NT2/D1 (cell line): Measurements from ENCODE around the gene NSMCE1.
"Not testable (repeated sequence)": the region's sequence is repeated elsewhere in the genome, so short reads cannot be mapped to it uniquely, and the experiment has no call there.

Source experiments
- DNase-seq: peaks from one replicate; pipeline ENCODE4 v3.0.0-alpha.2; 2011; ENCODE audit warnings: low read depth, low spot score
- H3K27me3 ChIP-seq: 2 replicates; pipeline ENCODE4 v1.6.0; 2011; ENCODE audit warnings: mild to moderate bottlenecking; ENCODE audit not compliant: insufficient read length, insufficient read depth
- H3K36me3 ChIP-seq: 2 replicates; pipeline ENCODE4 v1.6.1; 2011; ENCODE audit warnings: mild to moderate bottlenecking, low read length, mixed read lengths; ENCODE audit not compliant: insufficient read depth, insufficient read length
- H3K4me1 ChIP-seq: 2 replicates; pipeline ENCODE4 v1.5.1; 2011; ENCODE audit not compliant: insufficient read depth, insufficient read length
- H3K4me3 ChIP-seq: 2 replicates; pipeline ENCODE4 v1.5.1; 2011; ENCODE audit warnings: low read depth; ENCODE audit not compliant: insufficient read length
- H3K9ac ChIP-seq: 2 replicates; pipeline ENCODE4 v1.6.0; 2011; ENCODE audit warnings: low read depth; ENCODE audit not compliant: insufficient read length
- H3K9me3 ChIP-seq: 2 replicates; pipeline ENCODE4 v1.5.1; 2011; ENCODE audit warnings: mild to moderate bottlenecking, low read length; ENCODE audit not compliant: insufficient read depth
- SUZ12 ChIP-seq: IDR thresholded peaks from 2 replicates; pipeline ENCODE4 v1.6.1; 2011; ENCODE audit not compliant: insufficient read length, insufficient read depth; ENCODE audit errors: extremely low read depth
- YY1 ChIP-seq: IDR thresholded peaks from 2 replicates; pipeline ENCODE4 v1.6.1; 2011; ENCODE audit not compliant: insufficient read length, insufficient read depth
- ZNF274 ChIP-seq: IDR thresholded peaks from 2 replicates; pipeline ENCODE4 v1.6.1; 2011; ENCODE audit warnings: mild to moderate bottlenecking, low read depth, low read length

The NSMCE1 gene

DNA sequence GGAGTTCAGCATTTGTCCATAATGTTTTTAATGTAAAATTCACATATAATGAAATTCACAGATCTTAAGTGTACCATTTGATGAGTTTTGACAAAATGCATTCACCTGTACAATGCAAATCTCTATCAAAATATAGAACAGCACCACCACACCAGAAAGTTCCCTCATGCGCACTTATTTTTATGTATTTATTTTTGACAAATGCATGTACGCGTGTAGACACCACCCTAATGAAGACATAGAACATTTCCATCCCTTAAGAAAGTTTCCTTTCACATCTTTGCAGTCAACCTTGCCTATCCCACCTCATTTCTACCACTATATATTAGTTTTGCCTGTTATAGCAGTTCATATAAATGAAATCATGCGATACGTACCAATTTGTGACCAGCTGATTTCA is 29.6 kb upstream of the NSMCE1 start:
- no peak for DNase-seq
- no peak overlapping the region for H3K9ac ChIP-seq
- H3K4me1 ChIP-seq: no peaks in the 10 kb centered on the region

DNA sequence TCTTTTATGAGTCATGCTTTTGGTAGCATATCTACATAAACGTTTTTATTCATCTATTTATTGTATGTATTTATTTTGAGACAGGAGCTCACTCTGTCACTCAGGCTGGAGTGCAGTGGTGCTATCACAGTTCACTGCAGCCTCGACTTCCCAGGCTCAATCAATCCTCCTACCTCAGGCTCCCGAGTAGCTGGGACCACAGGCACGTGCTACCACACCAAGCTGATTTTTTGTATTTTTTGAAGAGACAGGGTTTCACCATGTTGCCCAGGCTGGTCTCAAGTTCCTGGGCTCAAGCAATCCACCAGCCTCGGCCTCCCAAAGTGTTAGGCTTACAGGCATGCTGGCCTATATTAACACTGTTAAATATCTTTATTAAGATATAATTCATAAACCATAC is 24.8 kb upstream of the NSMCE1 start:
- no peak for DNase-seq
- Histone ChIP-seq H3K36me3 (no peaks in the 10 kb centered on the region), H3K9me3 (no peaks in the 10 kb centered on the region), H3K27me3 (no peaks in the 10 kb centered on the region), H3K4me3 (no peak overlapping the region), H3K4me1 (no peaks in the 10 kb centered on the region), H3K9ac (no peak overlapping the region)
- TF ChIP-seq ZNF274: no peak
- TF ChIP-seq SUZ12: no peak
- no peak for TF ChIP-seq YY1

More for the DNA sequence above, 29.6 kb upstream of the NSMCE1 start:
- Histone ChIP-seq H3K9me3 (no peaks in the 10 kb centered on the region), H3K4me3 (no peak overlapping the region), H3K36me3 (no peaks in the 10 kb centered on the region), H3K27me3 (no peaks in the 10 kb centered on the region)
- TF ChIP-seq YY1 (no peak), ZNF274 (no peak), SUZ12 (no peak)

DNA sequence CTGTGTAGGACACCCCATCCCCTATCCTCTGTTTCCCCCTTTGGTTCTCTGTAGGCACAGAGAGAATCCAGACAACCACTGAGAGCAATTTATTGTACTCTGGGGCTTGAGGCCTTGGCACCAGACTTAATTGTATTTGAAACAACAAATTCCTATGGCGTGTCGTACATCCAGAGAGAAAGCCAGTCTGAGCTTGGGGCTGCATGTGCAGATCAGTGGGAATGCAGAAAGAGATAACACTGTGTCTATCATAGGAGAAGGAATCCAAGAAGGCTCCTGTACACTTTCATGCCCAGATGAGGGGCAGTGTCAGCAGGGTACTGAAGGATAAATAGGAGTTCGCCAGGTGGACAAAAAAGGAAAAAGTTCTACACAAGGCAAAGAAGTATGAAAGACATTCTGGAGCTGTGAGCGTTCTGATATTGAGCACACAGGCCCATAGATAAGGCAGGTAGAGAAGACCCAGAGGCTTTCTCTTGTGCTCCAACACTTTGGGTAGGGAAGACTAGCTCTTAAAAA is 23.2 kb upstream of the NSMCE1 start:
- H3K4me3 ChIP-seq: no peak overlapping the region
- H3K27me3 ChIP-seq: no peaks in the 10 kb centered on the region
- no peak for TF ChIP-seq YY1
- TF ChIP-seq SUZ12: no peak
- TF ChIP-seq ZNF274: no peak
- H3K36me3 ChIP-seq: no peaks in the 10 kb centered on the region
- no peaks in the 10 kb centered on the region for H3K4me1 ChIP-seq
- H3K9ac ChIP-seq: no peak overlapping the region
- no peak for DNase-seq
- H3K9me3 ChIP-seq: no peaks in the 10 kb centered on the region

DNA sequence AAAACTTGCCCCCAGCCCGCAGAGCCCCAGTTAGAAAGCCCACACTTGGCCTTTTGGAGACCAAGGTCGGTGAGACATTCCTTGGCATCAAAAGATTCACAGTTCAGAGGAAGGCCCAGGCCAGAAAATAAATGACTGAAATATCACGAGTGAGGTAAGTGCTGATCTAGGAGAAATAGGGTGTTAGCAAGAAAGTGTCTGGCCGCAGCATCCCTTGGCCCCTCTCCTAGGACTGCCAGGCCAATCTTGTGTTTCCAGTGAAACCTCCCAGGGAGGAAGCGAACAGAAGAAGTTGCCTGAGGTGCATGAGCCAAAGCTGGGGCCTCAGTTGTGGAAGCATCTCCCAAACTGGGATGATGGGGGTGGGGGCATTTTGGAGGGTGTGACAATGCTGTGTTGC is 22.5 kb upstream of the NSMCE1 start:
- no peaks in the 10 kb centered on the region for H3K4me1 ChIP-seq
- H3K27me3 ChIP-seq: no peaks in the 10 kb centered on the region
- DNase-seq: no peak
- H3K9me3 ChIP-seq: no peaks in the 10 kb centered on the region
- TF ChIP-seq SUZ12: no peak
- no peak for TF ChIP-seq YY1
- no peak for TF ChIP-seq ZNF274
- H3K36me3 ChIP-seq: no peaks in the 10 kb centered on the region
- H3K9ac ChIP-seq: no peak overlapping the region
- no peak overlapping the region for H3K4me3 ChIP-seq

DNA sequence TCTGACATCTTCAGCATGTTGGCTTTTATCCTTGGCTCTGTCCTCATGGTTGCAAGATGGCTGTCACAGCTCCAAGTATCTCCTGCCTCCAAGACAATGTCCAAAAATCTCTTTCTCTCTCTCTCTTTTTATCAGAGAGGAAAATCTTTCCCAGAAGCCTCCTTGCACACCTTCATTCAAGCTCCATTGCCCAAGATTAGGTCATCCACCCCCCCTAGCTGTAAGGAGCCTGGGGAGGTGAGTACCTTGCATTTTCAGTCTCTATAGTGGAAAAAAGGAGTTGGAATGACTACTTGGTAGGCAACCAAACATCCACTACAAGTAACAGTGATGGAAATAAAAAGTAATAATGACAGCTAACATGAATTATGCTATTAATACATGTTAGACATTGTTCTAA is 22.0 kb upstream of the NSMCE1 start:
- Histone ChIP-seq H3K36me3 (no peaks in the 10 kb centered on the region), H3K9ac (no peak overlapping the region), H3K4me3 (no peak overlapping the region), H3K4me1 (no peaks in the 10 kb centered on the region), H3K9me3 (no peaks in the 10 kb centered on the region), H3K27me3 (no peaks in the 10 kb centered on the region)
- TF ChIP-seq SUZ12 (no peak), ZNF274 (no peak), YY1 (no peak)
- no peak for DNase-seq

DNA sequence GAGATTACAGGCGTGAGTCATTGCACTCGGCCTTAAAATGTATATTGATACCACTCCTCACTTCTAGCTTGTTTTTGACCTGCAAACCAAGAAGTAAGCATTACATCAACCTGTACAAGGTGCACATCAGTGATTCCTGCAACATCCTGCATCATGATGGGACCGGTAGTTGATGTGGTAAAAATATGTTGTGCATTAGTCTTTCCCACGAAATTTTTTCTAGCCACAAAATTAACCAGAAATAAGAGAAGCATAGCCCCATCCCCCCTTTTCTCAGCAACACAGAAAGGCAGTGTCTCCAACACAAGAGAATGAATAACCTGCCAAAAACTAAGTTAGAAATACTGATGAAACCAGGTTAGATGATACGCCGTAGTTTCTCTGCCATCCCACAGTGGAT is 21.1 kb upstream of the NSMCE1 start:
- no peaks in the 10 kb centered on the region for H3K36me3 ChIP-seq
- no peaks in the 10 kb centered on the region for H3K27me3 ChIP-seq
- no peak overlapping the region for H3K4me3 ChIP-seq
- H3K9me3 ChIP-seq: no peaks in the 10 kb centered on the region
- no peak for TF ChIP-seq ZNF274
- TF ChIP-seq YY1: no peak
- no peak for TF ChIP-seq SUZ12
- DNase-seq: no peak
- H3K9ac ChIP-seq: no peak overlapping the region
- H3K4me1 ChIP-seq: no peaks in the 10 kb centered on the region

DNA sequence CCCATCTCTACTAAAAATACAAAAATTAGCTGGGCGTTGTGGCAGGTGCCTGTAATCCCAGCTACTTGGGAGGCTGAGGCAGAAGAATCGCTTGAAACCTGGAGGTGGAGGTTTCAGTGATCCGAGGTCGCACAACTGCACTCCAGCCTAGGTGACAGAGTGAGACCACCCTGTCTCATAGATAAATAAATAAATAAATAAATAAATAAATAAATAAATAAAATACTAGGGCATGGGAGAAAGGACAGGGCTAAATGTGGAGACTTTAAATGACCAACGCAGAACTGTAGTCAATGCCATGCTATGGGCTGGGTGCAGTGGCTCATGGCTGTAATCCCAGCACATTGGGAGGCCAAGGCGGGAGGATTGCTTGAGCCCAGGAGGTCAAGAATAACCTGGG is 19.7 kb upstream of the NSMCE1 start:
- not testable (repeated sequence) for H3K9ac ChIP-seq, H3K36me3 ChIP-seq, H3K27me3 ChIP-seq, H3K4me3 ChIP-seq, H3K9me3 ChIP-seq, DNase-seq, H3K4me1 ChIP-seq

DNA sequence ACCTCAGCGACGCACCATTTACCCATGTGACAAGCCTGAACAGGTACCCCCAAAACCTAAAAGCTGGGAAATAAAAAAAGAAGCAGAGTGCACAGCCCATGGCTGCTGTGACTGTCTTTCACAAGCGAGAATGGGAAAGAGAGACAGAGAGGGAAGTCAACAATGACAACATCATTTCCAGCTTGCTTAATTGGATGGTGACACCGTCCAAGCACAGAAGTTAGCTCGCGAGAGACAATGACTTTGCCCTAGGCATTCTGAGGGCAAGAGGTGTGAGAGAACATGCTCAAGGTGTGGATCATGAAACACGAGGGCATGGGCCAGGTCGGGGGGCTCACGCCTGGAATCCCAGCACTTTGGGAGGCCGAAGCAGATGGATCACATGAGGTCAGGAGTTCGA is 19.3 kb upstream of the NSMCE1 start:
- no peaks in the 10 kb centered on the region for H3K4me1 ChIP-seq
- TF ChIP-seq SUZ12 (no peak), YY1 (no peak), ZNF274 (no peak)
- no peaks in the 10 kb centered on the region for H3K36me3 ChIP-seq
- DNase-seq: no peak
- H3K4me3 ChIP-seq: no peak overlapping the region
- no peak overlapping the region for H3K9ac ChIP-seq
- H3K9me3 ChIP-seq: no peaks in the 10 kb centered on the region
- H3K27me3 ChIP-seq: no peaks in the 10 kb centered on the region
